Prostate gland (tissue), 2 donors: Measurements from ENCODE around the gene HIBCH. TPM values are rescaled to one million over a fixed set of nuclear protein-coding genes. Genes with fewer than 3 reads are reported as not detected.

Source experiments
- DNase-seq: peaks from one replicate; pipeline ENCODE4 v3.0.0-alpha.2; 2019; ENCODE audit warnings: low spot score
- H3K27ac ChIP-seq, 2 donors: fragments of 200-600 bp; sonication (generic); 2 replicates each; pipeline ENCODE4 v1.5.1; 2017 to 2019
- H3K27me3 ChIP-seq: fragments of 200-600 bp; sonication (generic); replicated peaks from 2 replicates; pipeline ENCODE4 v1.5.1; 2019; ENCODE audit not compliant: insufficient read depth
- H3K36me3 ChIP-seq, 2 donors: fragments of 200-600 bp; sonication (generic); 1 replicate in 1 of 2; 2 replicates in 1 of 2; pipeline versions ENCODE4 v1.5.1 to v1.8.1; 2017 to 2019
- H3K4me1 ChIP-seq: fragments of 200-600 bp; sonication (generic); replicated peaks from 2 replicates; pipeline ENCODE4 v1.5.1; 2019
- H3K4me3 ChIP-seq, 2 donors: fragments of 200-600 bp; sonication (generic); 2 replicates each; pipeline ENCODE4 v1.5.1; 2017 to 2019
- H3K9me3 ChIP-seq: fragments of 200-600 bp; sonication (generic); 2 replicates; pipeline ENCODE4 v1.5.1; 2017
- POLR2A ChIP-seq: fragments of 450-650 bp; IDR thresholded peaks from one replicate; pipeline ENCODE4 v1.6.1; 2016; ENCODE audit warnings: antibody characterized with exemption, mild to moderate bottlenecking
- POLR2AphosphoS5 ChIP-seq: sonication (generic); formaldehyde crosslinking; IDR thresholded peaks from one replicate; pipeline ENCODE4 v1.6.1; 2017; ENCODE audit warnings: antibody characterized with exemption
- WGBS: methylation state at CpG from one replicate; pipeline ENCODE4 v1.1.5; 2018; 5-methylcytosine and 5-hydroxymethylcytosine counted together
- intact Hi-C: fragments of 100-400 bp; cut with DNase I; formaldehyde crosslinking; loops from one replicate; pipeline ENCODE4 v1.14.2; 2022
- total RNA-seq, 2 donors: library from RNA; depleted of rRNA; stranded (reverse); fragments of >200 nt; gene quantifications; one replicate each; pipeline ENCODE4 v1.1.0, GENCODE V29; 2016
- TF ChIP-seq, protein P1 (sequence below), 4 experiments: fragments of 200-600 bp in 2 of 4; fragments of 450-650 bp in 2 of 4; sonication (generic) in 2 of 4; IDR thresholded peaks; 1 replicate in 3 of 4; 2 replicates in 1 of 4; pipeline ENCODE4 v1.5.1; 2016 to 2019; ENCODE audit warnings: antibody characterized with exemption in 4 of 4, mild to moderate bottlenecking in 2 of 4, moderate library complexity in 2 of 4

The HIBCH gene
- total RNA-seq, 2 donors from 2014 or later, result 25.3 to 27.8 TPM

DNA sequence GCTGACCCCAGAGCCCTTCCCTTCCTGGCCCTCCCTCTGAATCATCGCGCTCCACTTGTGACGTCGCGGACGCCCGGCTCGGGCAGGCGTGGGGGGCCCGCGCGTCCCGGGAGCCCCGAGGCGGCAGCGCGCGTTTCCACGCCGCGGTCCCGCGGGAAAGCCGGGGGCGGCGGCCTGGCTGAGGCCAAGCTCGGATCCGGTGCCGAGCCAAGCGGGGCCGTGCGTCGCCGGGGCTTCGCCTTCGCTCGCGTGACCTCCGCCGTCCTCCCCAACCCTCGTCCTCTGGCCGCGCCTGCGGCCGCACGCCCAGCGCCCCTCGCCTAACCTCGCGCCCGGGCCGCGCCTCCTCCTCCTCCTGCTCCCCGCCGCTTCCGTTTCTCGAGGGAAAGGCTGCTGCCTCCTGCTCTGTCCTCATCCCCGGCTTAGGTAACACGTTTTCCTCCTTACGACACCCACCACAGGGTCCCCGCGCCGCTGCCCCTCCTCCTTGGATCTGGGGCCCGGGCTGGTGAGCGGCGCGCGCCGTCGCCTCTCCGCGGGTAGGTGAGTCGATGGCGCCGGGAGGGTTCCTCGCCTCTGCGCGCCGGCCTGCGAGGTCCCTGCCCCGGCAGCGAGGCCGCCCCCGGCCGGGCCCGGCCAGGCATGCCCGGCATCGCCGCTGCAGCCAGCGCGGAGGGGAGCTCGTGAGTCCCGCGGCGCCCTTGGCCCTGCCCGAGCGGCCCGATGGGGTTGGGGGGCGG is 24.1 kb upstream of the HIBCH start, which contains the start of gene INPP1:
Gene INPP1 (plus strand): TSS at position 54 of the 740 bp plus-strand sequence. CDS start 16,514 bp downstream, outside the sequence.
- peak within 1 kb of the TSS; percentile 66 to 72 for H3K4me3 ChIP-seq
- H3K9me3 ChIP-seq, result no peaks in the 10 kb centered on the region
- DNase-seq, result peak; percentile 25
- H3K27ac ChIP-seq, result peak within 1 kb of the TSS; percentile 87 to 89
- WGBS, result 1% methylated on average over 76 of the region's 99 CpGs
- H3K27me3 ChIP-seq, result no peaks in the 10 kb centered on the region
- no peaks in the 10 kb centered on the region for H3K4me1 ChIP-seq
- intact Hi-C loops, result loop anchor here (5.0 kb wide), 1 partner anchor 169 kb away; no protein-coding TSS in a partner anchor
- peak; percentile 79 for TF ChIP-seq POLR2A
- peak; percentile 10 for TF ChIP-seq POLR2AphosphoS5
- TF ChIP-seq, protein P1, sequence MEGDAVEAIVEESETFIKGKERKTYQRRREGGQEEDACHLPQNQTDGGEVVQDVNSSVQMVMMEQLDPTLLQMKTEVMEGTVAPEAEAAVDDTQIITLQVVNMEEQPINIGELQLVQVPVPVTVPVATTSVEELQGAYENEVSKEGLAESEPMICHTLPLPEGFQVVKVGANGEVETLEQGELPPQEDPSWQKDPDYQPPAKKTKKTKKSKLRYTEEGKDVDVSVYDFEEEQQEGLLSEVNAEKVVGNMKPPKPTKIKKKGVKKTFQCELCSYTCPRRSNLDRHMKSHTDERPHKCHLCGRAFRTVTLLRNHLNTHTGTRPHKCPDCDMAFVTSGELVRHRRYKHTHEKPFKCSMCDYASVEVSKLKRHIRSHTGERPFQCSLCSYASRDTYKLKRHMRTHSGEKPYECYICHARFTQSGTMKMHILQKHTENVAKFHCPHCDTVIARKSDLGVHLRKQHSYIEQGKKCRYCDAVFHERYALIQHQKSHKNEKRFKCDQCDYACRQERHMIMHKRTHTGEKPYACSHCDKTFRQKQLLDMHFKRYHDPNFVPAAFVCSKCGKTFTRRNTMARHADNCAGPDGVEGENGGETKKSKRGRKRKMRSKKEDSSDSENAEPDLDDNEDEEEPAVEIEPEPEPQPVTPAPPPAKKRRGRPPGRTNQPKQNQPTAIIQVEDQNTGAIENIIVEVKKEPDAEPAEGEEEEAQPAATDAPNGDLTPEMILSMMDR (IDR thresholded peaks at IDR 0.05), result no peak
- H3K36me3 ChIP-seq, result no peaks in the 10 kb centered on the region

DNA sequence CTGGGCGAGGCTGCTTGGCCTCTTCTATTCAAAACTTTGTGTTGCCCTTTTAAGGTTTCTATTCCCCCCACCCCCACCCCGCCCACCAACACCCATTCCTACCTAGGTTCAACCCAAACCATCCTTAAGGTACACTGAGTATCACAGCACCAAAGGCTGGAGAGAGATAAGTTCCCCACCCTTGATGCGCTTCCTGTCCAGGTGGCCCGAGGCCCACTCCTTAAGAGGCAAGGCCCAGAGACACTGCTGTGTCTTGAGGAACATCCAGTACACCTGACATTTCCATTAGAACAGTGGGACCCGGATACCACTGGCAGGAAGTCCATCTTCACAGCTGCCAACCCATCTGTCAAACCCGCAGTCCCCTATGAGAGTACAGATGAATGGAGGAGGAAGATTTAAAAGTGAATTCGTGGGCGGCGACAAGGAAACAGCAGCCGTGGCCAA is 23.5 kb upstream of the HIBCH start:
- TF ChIP-seq, protein P1 (IDR thresholded peaks at IDR 0.05), result no peak
- TF ChIP-seq POLR2AphosphoS5, result peak; percentile 10
- H3K9me3 ChIP-seq, result no peaks in the 10 kb centered on the region
- peak overlapping the region; percentile 87 to 89 for H3K27ac ChIP-seq
- no peaks in the 10 kb centered on the region for H3K4me1 ChIP-seq
- no peaks in the 10 kb centered on the region for H3K36me3 ChIP-seq
- intact Hi-C loops, result loop anchor here (5.0 kb wide), 1 partner anchor 169 kb away; no protein-coding TSS in a partner anchor
- no peak for DNase-seq
- WGBS, result 37% methylated on average over 10 of the region's 10 CpGs
- no peaks in the 10 kb centered on the region for H3K27me3 ChIP-seq
- H3K4me3 ChIP-seq, result peak overlapping the region; percentile 66 to 72

DNA sequence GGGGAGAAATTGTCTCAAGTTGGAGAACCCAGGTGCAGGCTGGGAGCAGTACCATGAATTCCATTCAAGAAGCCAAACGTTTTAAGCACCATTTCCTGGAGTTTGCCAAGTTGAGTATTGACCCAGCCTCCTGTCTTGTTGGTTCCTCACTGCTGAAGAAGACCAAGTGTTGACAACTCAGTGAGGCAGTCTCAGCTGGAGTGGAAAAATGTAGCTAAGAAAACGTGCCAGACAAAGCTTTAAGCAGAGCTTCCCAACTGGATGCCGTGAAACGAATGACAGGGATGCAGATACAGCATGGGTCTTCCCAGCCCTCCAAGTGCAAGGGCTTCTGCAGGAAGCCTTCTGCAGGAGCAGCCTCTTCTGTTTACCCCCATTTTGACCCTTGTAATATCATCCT is 23.0 kb upstream of the HIBCH start:
- Histone ChIP-seq H3K9me3 (no peaks in the 10 kb centered on the region), H3K27ac (no peak overlapping the region), H3K4me3 (no peak overlapping the region), H3K27me3 (no peaks in the 10 kb centered on the region), H3K36me3 (no peaks in the 10 kb centered on the region), H3K4me1 (no peaks in the 10 kb centered on the region)
- WGBS, result 53% methylated on average over 4 of the region's 4 CpGs
- no peak for TF ChIP-seq POLR2AphosphoS5
- no peak for TF ChIP-seq POLR2A
- TF ChIP-seq, protein P1 (IDR thresholded peaks at IDR 0.05), result no peak
- intact Hi-C loops, result loop anchor here (5.0 kb wide), 1 partner anchor 170 kb away; no protein-coding TSS in a partner anchor
- no peak for DNase-seq

DNA sequence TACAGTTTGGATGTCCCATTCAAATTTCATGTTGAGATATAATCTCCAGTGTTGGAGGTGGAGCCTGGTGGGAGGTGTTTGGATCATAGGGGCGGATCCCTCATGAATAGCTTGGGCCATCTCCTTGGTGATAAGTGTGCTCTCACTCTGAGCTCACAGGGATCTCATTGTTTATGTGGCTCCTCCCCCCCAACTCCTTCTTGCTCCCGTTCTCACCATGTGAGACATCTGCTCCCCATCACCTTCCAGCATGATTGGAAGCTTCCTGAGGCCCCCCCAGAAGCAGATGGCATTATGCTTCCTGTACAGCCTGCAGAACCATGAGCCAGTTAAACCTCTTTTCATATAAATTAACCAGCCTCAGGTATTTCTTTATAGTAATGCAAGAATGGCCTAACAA is 20.7 kb upstream of the HIBCH start:
- Histone ChIP-seq H3K27me3 (no peaks in the 10 kb centered on the region), H3K4me1 (no peaks in the 10 kb centered on the region), H3K27ac (no peak overlapping the region), H3K9me3 (no peaks in the 10 kb centered on the region), H3K4me3 (no peak overlapping the region), H3K36me3 (no peaks in the 10 kb centered on the region)
- intact Hi-C loops, result loop anchor here (5.0 kb wide), 1 partner anchor 172 kb away; no protein-coding TSS in a partner anchor
- DNase-seq, result no peak
- TF ChIP-seq POLR2A (no peak), POLR2AphosphoS5 (no peak)
- TF ChIP-seq, protein P1 (IDR thresholded peaks at IDR 0.05), result no peak
- WGBS, result 55% methylated on average over 2 of the region's 2 CpGs

- 75% methylated on average over 1 of the region's 1 CpG for WGBS
- TF ChIP-seq POLR2AphosphoS5 (no peak), POLR2A (no peak)
- TF ChIP-seq, protein P1 (IDR thresholded peaks at IDR 0.05), result no peak
- intact Hi-C loops, result no loop called here
- H3K4me1 ChIP-seq, result no peaks in the 10 kb centered on the region
- no peak for DNase-seq
- no peak overlapping the region for H3K27ac ChIP-seq
- no peak overlapping the region for H3K4me3 ChIP-seq
- H3K36me3 ChIP-seq, result no peaks in the 10 kb centered on the region
- H3K9me3 ChIP-seq, result no peaks in the 10 kb centered on the region
- no peaks in the 10 kb centered on the region for H3K27me3 ChIP-seq
Observed at GRCh38 chr2:190339394-190339793, 19.8 kb upstream of the HIBCH start.
